ENCODE measurements around the gene EGFR.

The EGFR gene

GRCh38 chr7:55173671-55174070, 154.9 kb downstream of the EGFR start:
- DNase-seq (ENCODE audit: low spot score): no peak
- no peak for TF ChIP-seq CTCF (IDR thresholded peaks at IDR 0.05; ENCODE audit: extremely low read depth, insufficient read depth, missing control alignments)
- in situ Hi-C loops (cut with MboI; ENCODE audit: low pct_unique_long_range_greater_than_20kb, low sequenced_read_pairs, unreplicated experiment): no loop called here

GRCh38 chr7:55174456-55174855, 155.6 kb downstream of the EGFR start:
- in situ Hi-C loops (cut with MboI; ENCODE audit: low pct_unique_long_range_greater_than_20kb, low sequenced_read_pairs, unreplicated experiment): no loop called here
- no peak for DNase-seq (ENCODE audit: low spot score)
- TF ChIP-seq CTCF (IDR thresholded peaks at IDR 0.05; ENCODE audit: extremely low read depth, insufficient read depth, missing control alignments): no peak

- no peak for DNase-seq (ENCODE audit: low spot score)
- TF ChIP-seq CTCF (IDR thresholded peaks at IDR 0.05; ENCODE audit: extremely low read depth, insufficient read depth, missing control alignments): no peak
- in situ Hi-C loops (cut with MboI; ENCODE audit: low pct_unique_long_range_greater_than_20kb, low sequenced_read_pairs, unreplicated experiment): no loop called here
These were observed 156.0 kb downstream of the EGFR start for GRCh38 chr7:55174856-55175255.

GRCh38 chr7:55177068-55177530, 158.3 kb downstream of the EGFR start:
- TF ChIP-seq CTCF (IDR thresholded peaks at IDR 0.05; ENCODE audit: extremely low read depth, insufficient read depth, missing control alignments): no peak
- DNase-seq (ENCODE audit: low spot score): no peak
- in situ Hi-C loops (cut with MboI; ENCODE audit: low pct_unique_long_range_greater_than_20kb, low sequenced_read_pairs, unreplicated experiment): no loop called here

GRCh38 chr7:55177589-55178261, 158.9 kb downstream of the EGFR start:
- TF ChIP-seq CTCF (IDR thresholded peaks at IDR 0.05; ENCODE audit: extremely low read depth, insufficient read depth, missing control alignments): no peak
- in situ Hi-C loops (cut with MboI; ENCODE audit: low pct_unique_long_range_greater_than_20kb, low sequenced_read_pairs, unreplicated experiment): no loop called here
- DNase-seq (ENCODE audit: low spot score): no peak

- in situ Hi-C loops (cut with MboI; ENCODE audit: low pct_unique_long_range_greater_than_20kb, low sequenced_read_pairs, unreplicated experiment): no loop called here
- no peak for TF ChIP-seq CTCF (IDR thresholded peaks at IDR 0.05; ENCODE audit: extremely low read depth, insufficient read depth, missing control alignments)
- no peak for DNase-seq (ENCODE audit: low spot score)
These were observed 159.6 kb downstream of the EGFR start for GRCh38 chr7:55178292-55178862.
